Measurements from ENCODE around the gene CDC26. TPM values are rescaled to one million over a fixed set of nuclear protein-coding genes. Genes with fewer than 3 reads are reported as not detected.
"Not testable (repeated sequence)": the region's sequence is repeated elsewhere in the genome, so short reads cannot be mapped to it uniquely, and the experiment has no call there.

Gene CDC26
- total and polyA plus RNA-seq, 4 donors: 19.0 to 41.8 (median 23.8) TPM

DNA sequence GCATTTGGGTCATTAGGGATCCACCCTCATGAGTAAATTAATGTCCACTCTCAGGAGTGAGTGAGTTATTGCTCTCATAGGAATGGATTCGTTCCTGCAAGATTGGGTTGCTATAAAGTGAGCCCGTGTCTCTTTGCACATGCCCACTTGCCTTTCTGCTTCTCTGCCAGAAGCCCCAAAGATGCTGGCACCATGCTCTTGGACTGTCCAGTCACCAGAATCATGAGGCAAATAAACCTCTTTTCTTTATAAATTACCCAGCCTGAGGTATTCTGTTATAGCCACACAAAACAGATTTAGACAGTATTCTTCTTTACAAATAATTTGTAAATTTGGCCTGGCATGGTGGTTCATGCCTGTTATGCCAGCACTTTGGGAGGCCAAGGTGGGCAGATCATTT lies 24.6 kb downstream of the CDC26 start:
- no peak overlapping the region for H3K4me3 ChIP-seq
- H3K9ac ChIP-seq (ENCODE audit: insufficient read depth in 1 of 2, low read length in 2 of 2): no peak overlapping the region
- TF ChIP-seq, protein P1, sequence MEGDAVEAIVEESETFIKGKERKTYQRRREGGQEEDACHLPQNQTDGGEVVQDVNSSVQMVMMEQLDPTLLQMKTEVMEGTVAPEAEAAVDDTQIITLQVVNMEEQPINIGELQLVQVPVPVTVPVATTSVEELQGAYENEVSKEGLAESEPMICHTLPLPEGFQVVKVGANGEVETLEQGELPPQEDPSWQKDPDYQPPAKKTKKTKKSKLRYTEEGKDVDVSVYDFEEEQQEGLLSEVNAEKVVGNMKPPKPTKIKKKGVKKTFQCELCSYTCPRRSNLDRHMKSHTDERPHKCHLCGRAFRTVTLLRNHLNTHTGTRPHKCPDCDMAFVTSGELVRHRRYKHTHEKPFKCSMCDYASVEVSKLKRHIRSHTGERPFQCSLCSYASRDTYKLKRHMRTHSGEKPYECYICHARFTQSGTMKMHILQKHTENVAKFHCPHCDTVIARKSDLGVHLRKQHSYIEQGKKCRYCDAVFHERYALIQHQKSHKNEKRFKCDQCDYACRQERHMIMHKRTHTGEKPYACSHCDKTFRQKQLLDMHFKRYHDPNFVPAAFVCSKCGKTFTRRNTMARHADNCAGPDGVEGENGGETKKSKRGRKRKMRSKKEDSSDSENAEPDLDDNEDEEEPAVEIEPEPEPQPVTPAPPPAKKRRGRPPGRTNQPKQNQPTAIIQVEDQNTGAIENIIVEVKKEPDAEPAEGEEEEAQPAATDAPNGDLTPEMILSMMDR (IDR thresholded peaks at IDR 0.05; ENCODE audit: control extremely low read depth, extremely low read depth): no peak
- H3K27ac ChIP-seq (ENCODE audit: low read depth in 1 of 2, low read length in 1 of 2): no peak overlapping the region
- WGBS, 2 donors: 96 to 100% methylated on average over 2 of the region's 2 CpGs
- H3K27me3 ChIP-seq (ENCODE audit: control insufficient read depth in 3 of 3, insufficient read depth in 3 of 3, low read length in 2 of 3): no peaks in the 10 kb centered on the region
- peaks cover 0 to 2% (median 0%) of the 10 kb centered on the region in 4 donors for H3K36me3 ChIP-seq (ENCODE audit: control insufficient read depth in 4 of 4, insufficient read depth in 4 of 4, low read length in 4 of 4)
- no peaks in the 10 kb centered on the region for H3K4me1 ChIP-seq (ENCODE audit: control insufficient read depth in 5 of 5, insufficient read depth in 5 of 5, low read length in 5 of 5)
- DNase-seq (no peak), ATAC-seq (ENCODE audit: insufficient read depth, low FRiP score) (no peak)
- no peaks in the 10 kb centered on the region for H3K9me3 ChIP-seq (ENCODE audit: control insufficient read depth in 4 of 4, insufficient read depth in 3 of 4, low read length in 3 of 4)

DNA sequence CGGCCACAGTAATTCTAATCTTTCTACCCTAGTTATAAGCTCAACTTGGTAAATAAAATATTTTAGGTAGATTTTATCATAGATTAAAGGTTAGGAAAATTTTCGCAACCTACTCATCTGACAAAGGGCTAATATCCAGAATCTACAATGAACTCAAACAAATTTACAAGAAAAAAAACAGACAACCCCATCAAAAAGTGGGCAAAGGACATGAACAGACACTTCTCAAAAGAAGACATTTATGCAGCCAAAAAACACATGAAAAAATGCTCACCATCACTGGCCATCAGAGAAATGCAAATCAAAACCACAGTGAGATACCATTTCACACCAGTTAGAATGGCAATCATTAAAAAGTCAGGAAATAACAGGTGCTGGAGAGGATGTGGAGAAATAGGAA lies 25.7 kb downstream of the CDC26 start:
- not testable (repeated sequence) for H3K27me3 ChIP-seq (ENCODE audit: control insufficient read depth in 3 of 3, insufficient read depth in 3 of 3, low read length in 2 of 3); H3K9ac ChIP-seq (ENCODE audit: insufficient read depth in 1 of 2, low read length in 2 of 2); H3K9me3 ChIP-seq (ENCODE audit: control insufficient read depth in 4 of 4, insufficient read depth in 3 of 4, low read length in 3 of 4); H3K4me3 ChIP-seq; H3K4me1 ChIP-seq (ENCODE audit: control insufficient read depth in 5 of 5, insufficient read depth in 5 of 5, low read length in 5 of 5); H3K36me3 ChIP-seq (ENCODE audit: control insufficient read depth in 4 of 4, insufficient read depth in 4 of 4, low read length in 4 of 4); ATAC-seq (ENCODE audit: insufficient read depth, low FRiP score); H3K27ac ChIP-seq (ENCODE audit: low read depth in 1 of 2, low read length in 1 of 2); DNase-seq
- WGBS, 2 donors: 98 to 99% methylated on average over 2 of the region's 2 CpGs

DNA sequence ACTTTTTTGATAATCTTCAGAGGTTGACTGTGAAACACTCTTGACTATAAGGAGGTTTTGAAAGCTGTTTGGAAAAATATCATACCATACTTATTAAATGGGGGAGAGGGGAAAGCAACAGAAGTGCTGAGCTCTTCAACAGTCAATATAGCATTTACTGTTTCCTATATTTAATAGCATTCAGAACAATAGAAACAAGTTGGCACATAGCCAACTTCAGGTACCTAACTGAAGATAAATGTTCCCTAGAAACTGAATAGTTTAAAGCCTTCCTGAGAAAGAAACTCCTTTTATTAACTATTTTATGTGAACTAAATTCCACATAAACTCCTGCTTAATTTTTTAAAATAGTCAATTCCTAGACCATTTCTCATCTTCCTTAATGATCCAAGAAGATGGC lies 27.7 kb downstream of the CDC26 start:
- ATAC-seq (ENCODE audit: insufficient read depth, low FRiP score): no peak
- TF ChIP-seq, protein P1 (IDR thresholded peaks at IDR 0.05; ENCODE audit: control extremely low read depth, extremely low read depth): no peak

DNA sequence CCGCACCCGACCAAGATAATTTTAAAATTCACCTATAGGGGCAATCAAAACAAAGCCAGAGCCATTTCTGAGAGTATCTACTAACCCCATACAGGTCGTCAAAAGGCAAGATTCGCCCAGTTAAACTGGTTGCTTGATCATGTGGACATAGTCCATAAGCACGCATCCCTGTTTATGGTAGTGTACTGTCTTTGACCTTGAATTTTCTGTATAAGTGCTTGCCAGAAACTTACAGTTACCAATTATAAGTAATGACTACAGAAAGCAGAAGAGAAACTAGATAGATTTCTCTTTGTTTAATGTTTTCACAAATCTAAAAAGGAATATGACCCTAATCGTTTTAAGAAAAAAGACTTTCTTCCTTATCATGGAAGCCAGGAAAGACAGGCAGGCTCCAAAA lies 28.4 kb downstream of the CDC26 start:
- H3K36me3 ChIP-seq (ENCODE audit: control insufficient read depth in 4 of 4, insufficient read depth in 4 of 4, low read length in 4 of 4): no peaks in the 10 kb centered on the region
- H3K9ac ChIP-seq (ENCODE audit: insufficient read depth in 1 of 2, low read length in 2 of 2): no peak overlapping the region
- no peak for ATAC-seq (ENCODE audit: insufficient read depth, low FRiP score)
- H3K4me1 ChIP-seq (ENCODE audit: control insufficient read depth in 5 of 5, insufficient read depth in 5 of 5, low read length in 5 of 5): peaks cover 0 to 2% (median 0%) of the 10 kb centered on the region in 5 donors
- TF ChIP-seq, protein P1 (IDR thresholded peaks at IDR 0.05; ENCODE audit: control extremely low read depth, extremely low read depth): no peak
- no peaks in the 10 kb centered on the region for H3K27me3 ChIP-seq (ENCODE audit: control insufficient read depth in 3 of 3, insufficient read depth in 3 of 3, low read length in 2 of 3)
- H3K4me3 ChIP-seq: no peak overlapping the region
- H3K9me3 ChIP-seq (ENCODE audit: control insufficient read depth in 4 of 4, insufficient read depth in 3 of 4, low read length in 3 of 4): no peaks in the 10 kb centered on the region
- no peak for DNase-seq
- no peak overlapping the region for H3K27ac ChIP-seq (ENCODE audit: low read depth in 1 of 2, low read length in 1 of 2)
- WGBS, 2 donors: 87 to 93% methylated on average over 6 of the region's 6 CpGs

More for the DNA sequence above, 27.7 kb downstream of the CDC26 start:
- Histone ChIP-seq H3K27me3 (ENCODE audit: control insufficient read depth in 3 of 3, insufficient read depth in 3 of 3, low read length in 2 of 3) (no peaks in the 10 kb centered on the region), H3K27ac (ENCODE audit: low read depth in 1 of 2, low read length in 1 of 2) (no peak overlapping the region), H3K36me3 (ENCODE audit: control insufficient read depth in 4 of 4, insufficient read depth in 4 of 4, low read length in 4 of 4) (no peaks in the 10 kb centered on the region), H3K9ac (ENCODE audit: insufficient read depth in 1 of 2, low read length in 2 of 2) (no peak overlapping the region), H3K4me3 (no peak overlapping the region), H3K9me3 (ENCODE audit: control insufficient read depth in 4 of 4, insufficient read depth in 3 of 4, low read length in 3 of 4) (no peaks in the 10 kb centered on the region), H3K4me1 (ENCODE audit: control insufficient read depth in 5 of 5, insufficient read depth in 5 of 5, low read length in 5 of 5) (peaks cover 0 to 2% (median 0%) of the 10 kb centered on the region in 5 donors)
- no peak for DNase-seq

Measured in lung (tissue), 12 donors.